ENCODE data around the gene RABEP1. TPM values are rescaled to one million over a fixed set of nuclear protein-coding genes. Genes with fewer than 3 reads are reported as not detected.

The RABEP1 gene
- total RNA-seq, 2 donors from 2014 or later = 38.9 to 54.7 TPM

DNA sequence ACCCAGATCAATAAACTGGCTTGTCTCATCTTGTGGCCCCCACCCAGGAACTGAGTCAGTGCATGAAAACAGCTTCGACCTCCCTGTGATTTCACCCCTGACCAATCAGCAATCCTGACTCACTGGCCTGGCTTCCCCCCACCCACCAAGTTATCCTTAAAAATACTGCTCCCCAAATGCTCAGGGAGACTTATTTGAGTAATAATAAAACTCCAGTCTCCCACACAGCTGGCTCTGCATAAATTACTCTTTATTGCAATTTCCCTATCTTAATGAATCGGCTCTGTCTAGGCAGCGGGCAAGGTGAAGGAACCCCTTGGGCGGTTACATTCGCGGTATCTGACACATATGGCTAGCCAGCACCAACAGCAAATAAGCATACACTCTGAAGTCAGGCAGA lies 9.8 kb upstream of the RABEP1 start:
- Histone ChIP-seq H3K4me1 (replicated peaks) (no peaks in the 10 kb centered on the region), H3K27me3 (replicated peaks; ENCODE audit: insufficient read depth) (no peaks in the 10 kb centered on the region), H3K27ac (no peak overlapping the region), H3K9me3 (no peaks in the 10 kb centered on the region), H3K4me3 (no peak overlapping the region), H3K36me3 (no peaks in the 10 kb centered on the region)
- intact Hi-C loops (cut with DNase I) = no loop called here
- 66% methylated on average over 6 of the region's 6 CpGs for WGBS
- TF ChIP-seq POLR2AphosphoS5 (IDR thresholded peaks at IDR 0.05) (no peak), CTCF (IDR thresholded peaks at IDR 0.05) (no peak), POLR2A (IDR thresholded peaks at IDR 0.05) (no peak)
- DNase-seq (ENCODE audit: low spot score) = no peak

- no peaks in the 10 kb centered on the region for H3K9me3 ChIP-seq
- H3K36me3 ChIP-seq = no peaks in the 10 kb centered on the region
- DNase-seq (ENCODE audit: low spot score) = no peak
- intact Hi-C loops (cut with DNase I) = no loop called here
- peak overlapping the region; percentile 20 to 90 for H3K27ac ChIP-seq
- H3K4me3 ChIP-seq = peak overlapping the region; percentile 87 to 96
- H3K27me3 ChIP-seq (replicated peaks; ENCODE audit: insufficient read depth) = no peaks in the 10 kb centered on the region
- WGBS = 1% methylated on average over 34 of the region's 34 CpGs
- no peaks in the 10 kb centered on the region for H3K4me1 ChIP-seq (replicated peaks)
- TF ChIP-seq POLR2AphosphoS5 (IDR thresholded peaks at IDR 0.05) (no peak), CTCF (IDR thresholded peaks at IDR 0.05) (no peak), POLR2A (IDR thresholded peaks at IDR 0.05) (no peak)
Measured at GRCh38 chr17:5282642-5283217, 646 bp downstream of the RABEP1 start.

DNA sequence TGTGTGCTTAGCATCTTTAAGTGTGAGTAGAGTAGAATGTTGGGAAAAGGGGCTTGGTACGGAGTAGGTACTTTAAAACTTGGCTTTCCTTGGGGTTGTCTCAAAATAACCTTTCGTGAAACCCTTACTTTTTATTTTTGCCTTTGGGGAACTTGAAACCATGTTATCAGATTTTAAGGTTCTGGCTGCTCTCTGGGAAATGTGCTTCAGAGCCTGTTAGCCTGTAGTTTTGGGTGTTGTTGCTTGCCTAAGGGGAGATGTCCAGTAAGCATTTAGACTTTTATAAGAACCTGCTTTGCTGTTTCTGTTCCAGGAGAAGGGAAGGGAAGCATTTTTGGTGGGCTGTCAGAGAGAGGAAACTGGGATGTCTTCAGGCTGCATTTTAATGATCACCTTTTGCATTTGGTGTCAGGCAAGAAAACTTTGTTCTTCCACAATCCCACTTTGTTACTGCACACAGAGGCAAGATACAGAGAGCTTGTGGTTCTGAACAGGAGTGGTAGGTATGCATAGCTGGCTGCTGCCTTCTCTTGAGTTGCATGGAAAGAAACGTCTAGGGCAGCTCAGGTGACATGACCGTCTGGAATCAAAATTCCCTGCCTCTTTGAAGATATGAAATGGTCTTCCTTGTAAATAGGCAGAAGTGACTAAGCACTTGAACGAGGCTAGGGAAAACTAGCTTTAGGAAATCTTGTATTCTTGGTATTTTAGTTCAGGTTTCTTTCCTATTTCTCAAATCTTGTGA lies 1.7 kb downstream of the RABEP1 start:
- H3K4me3 ChIP-seq = peak overlapping the region in 1 of 2 donors; percentile 96
- peak overlapping the region; percentile 20 to 38 for H3K27ac ChIP-seq
- no peaks in the 10 kb centered on the region for H3K9me3 ChIP-seq
- 29% methylated on average over 5 of the region's 5 CpGs for WGBS
- TF ChIP-seq CTCF (IDR thresholded peaks at IDR 0.05) (no peak), POLR2A (IDR thresholded peaks at IDR 0.05) (no peak), POLR2AphosphoS5 (IDR thresholded peaks at IDR 0.05) (peak; percentile 12)
- no peaks in the 10 kb centered on the region for H3K4me1 ChIP-seq (replicated peaks)
- no peak for DNase-seq (ENCODE audit: low spot score)
- no peaks in the 10 kb centered on the region for H3K27me3 ChIP-seq (replicated peaks; ENCODE audit: insufficient read depth)
- H3K36me3 ChIP-seq = no peaks in the 10 kb centered on the region
- intact Hi-C loops (cut with DNase I) = no loop called here

DNA sequence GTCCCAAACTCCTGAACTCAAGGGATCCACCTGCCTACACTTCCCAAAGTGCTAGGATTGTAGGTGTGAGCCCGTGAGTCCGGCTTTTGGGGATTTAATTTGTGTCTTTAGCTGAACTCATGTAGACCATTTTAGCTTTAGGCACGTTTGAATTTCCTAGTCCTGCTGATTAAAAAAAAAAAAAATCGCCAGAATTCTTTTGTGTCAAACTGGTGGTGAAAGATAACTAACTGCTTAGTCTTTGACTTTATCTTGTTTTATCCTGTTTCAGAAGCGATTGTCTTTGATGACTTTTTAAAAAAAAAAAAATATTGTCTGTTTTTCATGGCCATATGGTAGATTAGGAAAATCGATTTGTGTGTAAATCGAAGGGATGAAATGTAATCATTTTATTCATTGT lies 2.6 kb downstream of the RABEP1 start:
- Histone ChIP-seq H3K36me3 (no peaks in the 10 kb centered on the region), H3K4me3 (no peak overlapping the region), H3K4me1 (replicated peaks) (no peaks in the 10 kb centered on the region), H3K9me3 (no peaks in the 10 kb centered on the region), H3K27ac (no peak overlapping the region), H3K27me3 (replicated peaks; ENCODE audit: insufficient read depth) (no peaks in the 10 kb centered on the region)
- TF ChIP-seq POLR2A (IDR thresholded peaks at IDR 0.05) (no peak), CTCF (IDR thresholded peaks at IDR 0.05) (no peak), POLR2AphosphoS5 (IDR thresholded peaks at IDR 0.05) (no peak)
- WGBS = 74% methylated on average over 7 of the region's 7 CpGs
- intact Hi-C loops (cut with DNase I) = no loop called here
- no peak for DNase-seq (ENCODE audit: low spot score)

DNA sequence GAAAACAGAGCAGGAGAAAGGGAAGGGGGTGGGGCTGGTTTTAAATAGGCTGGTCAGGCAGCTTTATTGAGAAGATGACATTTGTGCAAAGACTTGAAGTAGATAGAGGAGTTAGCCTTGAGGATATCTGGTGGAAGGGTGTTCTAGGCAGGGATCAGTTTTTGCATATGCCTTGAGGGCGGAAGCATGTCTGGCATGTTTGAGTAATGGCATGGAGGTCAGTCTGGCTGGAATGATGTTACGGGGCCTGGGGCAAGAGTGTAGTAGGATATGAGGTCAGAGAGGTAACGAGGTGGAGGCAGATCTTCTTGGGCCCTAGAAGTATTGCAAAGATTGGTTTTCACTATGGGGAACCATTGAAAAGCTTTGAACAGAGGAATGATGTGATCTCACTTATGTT lies 4.8 kb downstream of the RABEP1 start:
- no peak for DNase-seq (ENCODE audit: low spot score)
- intact Hi-C loops (cut with DNase I) = no loop called here
- Histone ChIP-seq H3K27me3 (replicated peaks; ENCODE audit: insufficient read depth) (no peaks in the 10 kb centered on the region), H3K9me3 (no peaks in the 10 kb centered on the region), H3K4me3 (no peak overlapping the region), H3K36me3 (no peaks in the 10 kb centered on the region), H3K27ac (no peak overlapping the region), H3K4me1 (replicated peaks) (no peaks in the 10 kb centered on the region)
- WGBS = 99% methylated on average over 3 of the region's 3 CpGs
- no peak for TF ChIP-seq POLR2A (IDR thresholded peaks at IDR 0.05)
- TF ChIP-seq POLR2AphosphoS5 (IDR thresholded peaks at IDR 0.05) = no peak

Measured in prostate gland (tissue), 2 donors.